T-helper 9 cell (primary cell): ENCODE measurements around the gene TTLL9.
"Not testable (repeated sequence)": the region's sequence is repeated elsewhere in the genome, so short reads cannot be mapped to it uniquely, and the experiment has no call there.

Experiments
- DNase-seq: peaks from one replicate; pipeline ENCODE4 v3.0.0-alpha.2; 2020

The TTLL9 gene

GRCh38 chr20:31921480-31921879, 51.0 kb downstream of the TTLL9 start:
- not testable (repeated sequence) for DNase-seq

GRCh38 chr20:31922181-31922580, 51.7 kb downstream of the TTLL9 start:
- no peak for DNase-seq

- DNase-seq = no peak
Measured at GRCh38 chr20:31922588-31922987, 52.2 kb downstream of the TTLL9 start.

GRCh38 chr20:31923388-31924331, 53.2 kb downstream of the TTLL9 start:
- DNase-seq = no peak

GRCh38 chr20:31924561-31924960, 54.1 kb downstream of the TTLL9 start:
- DNase-seq = no peak

- no peak for DNase-seq
Measured at GRCh38 chr20:31925631-31926030, 55.2 kb downstream of the TTLL9 start.

- DNase-seq = no peak
Measured at GRCh38 chr20:31926493-31926892, 56.1 kb downstream of the TTLL9 start.

- DNase-seq = no peak
Measured at GRCh38 chr20:31927627-31928159, 57.3 kb downstream of the TTLL9 start.

- not testable (repeated sequence) for DNase-seq
Measured at GRCh38 chr20:31929631-31930030, 59.2 kb downstream of the TTLL9 start.

- no peak for DNase-seq
Measured at GRCh38 chr20:31930779-31931178, 60.3 kb downstream of the TTLL9 start.

GRCh38 chr20:31933698-31934097, 63.3 kb downstream of the TTLL9 start:
- DNase-seq = no peak

- no peak for DNase-seq
Measured at GRCh38 chr20:31934491-31934890, 64.1 kb downstream of the TTLL9 start.

- DNase-seq = no peak
Measured at GRCh38 chr20:31934968-31935764, 64.7 kb downstream of the TTLL9 start.

GRCh38 chr20:31936420-31936819, 66.0 kb downstream of the TTLL9 start:
- DNase-seq = no peak

GRCh38 chr20:31937820-31938219, 67.4 kb downstream of the TTLL9 start:
- DNase-seq = no peak

- no peak for DNase-seq
Measured at GRCh38 chr20:31939661-31940060, 69.2 kb downstream of the TTLL9 start.

GRCh38 chr20:31943052-31943471, 72.6 kb downstream of the TTLL9 start:
- DNase-seq = no peak

- DNase-seq = no peak
Measured at GRCh38 chr20:31945319-31945718, 74.9 kb downstream of the TTLL9 start.

- no peak for DNase-seq
Measured at GRCh38 chr20:31945785-31946184, 75.4 kb downstream of the TTLL9 start.

GRCh38 chr20:31948008-31948407, 77.6 kb downstream of the TTLL9 start:
- no peak for DNase-seq

GRCh38 chr20:31949877-31950646, 79.6 kb downstream of the TTLL9 start:
- DNase-seq = no peak

GRCh38 chr20:31951203-31951529, 80.7 kb downstream of the TTLL9 start:
- no peak for DNase-seq
